K562 (cell line): Measurements from ENCODE around the gene MRPL37.

Source experiments
- CTCF ChIP-seq, 3 experiments: IDR thresholded peaks in 2 of 3; conservative IDR thresholded peaks in 1 of 3; 2 replicates each; pipeline ENCODE4 v1.5.1; 2011 to 2012; ENCODE audit warnings: low read length in 3 of 3, mild to moderate bottlenecking in 3 of 3, control low read depth in 2 of 3, improper control_type of control experiment in 1 of 3, inconsistent platforms in 1 of 3, low read depth in 1 of 3, mixed read lengths in 1 of 3, moderate library complexity in 1 of 3; ENCODE audit not compliant: insufficient read depth in 2 of 3
- FOXK1 ChIP-seq: sonication (generic); formaldehyde crosslinking; IDR thresholded peaks from 2 replicates; pipeline ENCODE4 v1.8.0; 2022; ENCODE audit warnings: missing genetic modification reagents, mild to moderate bottlenecking, borderline replicate concordance
- GATA2 ChIP-seq: sonication (generic); formaldehyde crosslinking; IDR thresholded peaks from 2 replicates; pipeline ENCODE4 v1.4.0; 2020; ENCODE audit warnings: mild to moderate bottlenecking, missing genetic modification reagents
- GTF2F1 ChIP-seq: IDR thresholded peaks from 2 replicates; pipeline ENCODE4 v1.6.1; 2011; ENCODE audit warnings: low read depth, low read length, improper control_type of control experiment
- MAFK ChIP-seq: IDR thresholded peaks from 2 replicates; pipeline ENCODE4 v1.6.1; 2011; ENCODE audit warnings: low read length, improper control_type of control experiment
- NFATC3 ChIP-seq: fragments of 450-650 bp; IDR thresholded peaks from 2 replicates; pipeline ENCODE4 v1.6.1; 2017; ENCODE audit warnings: mild to moderate bottlenecking
- POLR2A ChIP-seq: fragments of 450-650 bp; conservative IDR thresholded peaks from 2 replicates; pipeline ENCODE4 v1.6.1; 2016

- TF ChIP-seq FOXK1 (CRISPR knock-in tag) (no peak), POLR2A (no peak), GTF2F1 (no peak), CTCF (IDR thresholded peaks at IDR 0.05 in 2 of 3, conservative IDR thresholded peaks at IDR 0.05 in 1 of 3; ENCODE audit: insufficient read depth in 2 of 3, low read depth in 1 of 3, low read length in 3 of 3) (no peak), GATA2 (CRISPR knock-in tag) (no peak), MAFK (no peak), NFATC3 (no peak)
Observed at GRCh38 chr1:54156986-54157385, 43.0 kb upstream of the MRPL37 start.
